Esophagus muscularis mucosa (tissue), 4 donors: ENCODE data around the gene JMJD7. TPM values are rescaled to one million over a fixed set of nuclear protein-coding genes. Genes with fewer than 3 reads are reported as not detected.

ENCODE experiments used
- DNase-seq: peaks from one replicate; pipeline ENCODE4 v3.0.0-alpha.2; 2017; ENCODE audit errors: extremely low spot score
- H3K27ac ChIP-seq, 4 donors: fragments of 200-600 bp; sonication (generic); replicated peaks in 1 of 4; 1 replicate in 3 of 4; 2 replicates in 1 of 4; pipeline ENCODE4 v1.5.1; 2016 to 2019; ENCODE audit warnings: mild to moderate bottlenecking in 1 of 4
- H3K27me3 ChIP-seq, 4 donors: fragments of 200-600 bp; sonication (generic); one replicate each; pipeline versions ENCODE4 v1.5.1 to v1.6.0; 2016 to 2019
- H3K36me3 ChIP-seq, 4 donors: fragments of 200-600 bp; sonication (generic); one replicate each; pipeline ENCODE4 v1.5.1; 2016 to 2019
- H3K4me1 ChIP-seq, 4 donors: fragments of 200-600 bp; sonication (generic); one replicate each; pipeline ENCODE4 v1.5.1; 2016 to 2019
- H3K4me3 ChIP-seq, 4 donors: fragments of 200-600 bp; sonication (generic); 1 replicate in 2 of 4; 2 replicates in 2 of 4; pipeline ENCODE4 v1.5.1; 2016 to 2019; ENCODE audit warnings: mild to moderate bottlenecking in 4 of 4, moderate library complexity in 1 of 4
- H3K9me3 ChIP-seq, 4 donors: fragments of 200-600 bp; sonication (generic); 1 replicate in 3 of 4; 2 replicates in 1 of 4; pipeline ENCODE4 v1.5.1; 2016 to 2019
- CTCF ChIP-seq, 3 experiments: fragments of 200-600 bp in 2 of 3; fragments of 450-650 bp in 1 of 3; sonication (generic) in 2 of 3; IDR thresholded peaks; one replicate each; pipeline ENCODE4 v1.5.1; 2017 to 2019; ENCODE audit warnings: antibody characterized with exemption in 3 of 3, mild to moderate bottlenecking in 2 of 3, moderate library complexity in 1 of 3
- EP300 ChIP-seq: sonication (generic); formaldehyde crosslinking; IDR thresholded peaks from one replicate; pipeline ENCODE4 v1.6.1; 2017; ENCODE audit warnings: antibody characterized with exemption
- POLR2A ChIP-seq: fragments of 450-650 bp; IDR thresholded peaks from one replicate; pipeline ENCODE4 v1.6.1; 2017; ENCODE audit warnings: antibody characterized with exemption, moderate library complexity, mild to moderate bottlenecking, low read depth
- POLR2AphosphoS5 ChIP-seq, 2 donors: sonication (generic); formaldehyde crosslinking; IDR thresholded peaks; one replicate each; pipeline ENCODE4 v1.6.1; 2017; ENCODE audit warnings: antibody characterized with exemption in 2 of 2
- WGBS: methylation state at CpG from one replicate; pipeline ENCODE4 v1.1.5; 2018; 5-methylcytosine and 5-hydroxymethylcytosine counted together
- intact Hi-C: fragments of 100-400 bp; cut with DNase I; formaldehyde crosslinking; loops from one replicate; pipeline ENCODE4 v1.15.1; 2023
- total RNA-seq, 4 donors: library from RNA; depleted of rRNA; stranded (reverse); fragments of >200 nt; gene quantifications; one replicate each; pipeline versions ENCODE4 v1.1.0 to v1.2.1, GENCODE V29; 2016

The JMJD7 gene
- 1 to 10 TPM; 6.2 to 9.6 (median 7.5) TPM for total RNA-seq

- peak; percentile 99 for DNase-seq
- peaks cover 23 to 55% (median 36%) of the 10 kb centered on the region in 4 donors for H3K36me3 ChIP-seq
- no peaks in the 10 kb centered on the region for H3K27me3 ChIP-seq
- H3K27ac ChIP-seq: peak within 1 kb of the TSS; percentile 84 to 94 (median 88)
- TF ChIP-seq POLR2AphosphoS5 (IDR thresholded peaks at IDR 0.05) (peak; percentile 80 to 92), POLR2A (peak; percentile 14), CTCF (IDR thresholded peaks at IDR 0.05) (no peak)
- WGBS: 1% methylated on average over 22 of the region's 66 CpGs
- peak within 1 kb of the TSS; percentile 74 to 79 (median 77) for H3K4me3 ChIP-seq
- H3K4me1 ChIP-seq: peaks cover 22 to 35% (median 28%) of the 10 kb centered on the region in 4 donors
- intact Hi-C loops: loop anchor here (5.0 kb wide), 1 partner anchor 64 kb away; the partner anchor contains the start of gene SPTBN5
- H3K9me3 ChIP-seq: no peaks in the 10 kb centered on the region
Observed at GRCh38 chr15:41827880-41828806, at the start of gene JMJD7. Gene JMJD7, plus strand, starts transcription at chr15:41828092. Its CDS starts 33 bp downstream, at chr15:41828125.

GRCh38 chr15:41778521-41778920 is 49.4 kb upstream of the JMJD7 start:
- Histone ChIP-seq H3K27me3 (no peaks in the 10 kb centered on the region), H3K36me3 (peaks cover 0 to 3% (median 0%) of the 10 kb centered on the region in 4 donors), H3K4me3 (no peak overlapping the region), H3K27ac (peak overlapping the region; percentile 54 to 95 (median 82)), H3K9me3 (no peaks in the 10 kb centered on the region), H3K4me1 (peaks cover 48 to 85% (median 73%) of the 10 kb centered on the region in 4 donors)
- no peak for DNase-seq
- TF ChIP-seq POLR2AphosphoS5 (IDR thresholded peaks at IDR 0.05) (no peak), CTCF (IDR thresholded peaks at IDR 0.05) (no peak), EP300 (no peak), POLR2A (no peak)
- 46% methylated on average over 1 of the region's 1 CpG for WGBS
- intact Hi-C loops: no loop called here

- WGBS: 62% methylated on average over 4 of the region's 4 CpGs
- intact Hi-C loops: no loop called here
- Histone ChIP-seq H3K27ac (peak overlapping the region; percentile 54 to 95 (median 82)), H3K4me3 (no peak overlapping the region), H3K27me3 (no peaks in the 10 kb centered on the region), H3K4me1 (peaks cover 44 to 79% (median 69%) of the 10 kb centered on the region in 4 donors), H3K36me3 (peaks cover 0 to 3% (median 0%) of the 10 kb centered on the region in 4 donors), H3K9me3 (no peaks in the 10 kb centered on the region)
- DNase-seq: peak; percentile 50
- TF ChIP-seq EP300 (no peak), CTCF (IDR thresholded peaks at IDR 0.05) (no peak), POLR2A (no peak), POLR2AphosphoS5 (IDR thresholded peaks at IDR 0.05) (peak in 1 of 2 donors; percentile 36)
Observed at GRCh38 chr15:41779662-41780157, 48.2 kb upstream of the JMJD7 start.

GRCh38 chr15:41780266-41780665 is 47.6 kb upstream of the JMJD7 start:
- DNase-seq: peak; percentile 75
- Histone ChIP-seq H3K36me3 (peaks cover 0 to 3% (median 0%) of the 10 kb centered on the region in 4 donors), H3K4me3 (no peak overlapping the region), H3K4me1 (peaks cover 41 to 73% (median 65%) of the 10 kb centered on the region in 4 donors), H3K27ac (peak overlapping the region; percentile 54 to 95 (median 82)), H3K27me3 (no peaks in the 10 kb centered on the region), H3K9me3 (no peaks in the 10 kb centered on the region)
- 26% methylated on average over 2 of the region's 2 CpGs for WGBS
- intact Hi-C loops: no loop called here
- TF ChIP-seq POLR2A (no peak), POLR2AphosphoS5 (IDR thresholded peaks at IDR 0.05) (no peak), EP300 (no peak), CTCF (IDR thresholded peaks at IDR 0.05) (no peak)
